Heart right ventricle (tissue), 16 donors: Measurements from ENCODE around the gene OR10A7. TPM values are rescaled to one million over a fixed set of nuclear protein-coding genes. Genes with fewer than 3 reads are reported as not detected.

Experiments used
- ATAC-seq, 8 donors: fragments of 200-7000 bp; cut with Tn5 transposase; one replicate each; pipeline ENCODE4 v1.9.1; 2020; ENCODE audit warnings: mild to moderate bottlenecking in 8 of 8, moderate library complexity in 8 of 8, moderate number of reproducible peaks in 1 of 8
- DNase-seq, 2 donors: peaks; one replicate each; pipeline ENCODE4 v3.0.0-alpha.2; 2020
- H3K27ac ChIP-seq, 10 donors: fragments of 200-600 bp; sonication (generic) in 2 of 10; one replicate each; pipeline versions ENCODE4 v1.5.0 to v1.8.0; 2020 to 2022; ENCODE audit warnings: mild to moderate bottlenecking in 3 of 10
- H3K27me3 ChIP-seq, 7 donors: fragments of 200-600 bp; one replicate each; pipeline ENCODE4 v1.8.0; 2021 to 2022; ENCODE audit warnings: mild to moderate bottlenecking in 2 of 7
- H3K36me3 ChIP-seq, 9 donors: fragments of 200-600 bp; sonication (generic) in 1 of 9; one replicate each; pipeline versions ENCODE4 v1.5.0 to v1.8.0; 2020 to 2022; ENCODE audit warnings: mild to moderate bottlenecking in 2 of 9
- H3K4me1 ChIP-seq, 9 donors: fragments of 200-600 bp; sonication (generic) in 1 of 9; one replicate each; pipeline versions ENCODE4 v1.5.0 to v1.8.0; 2020 to 2022; ENCODE audit warnings: mild to moderate bottlenecking in 4 of 9
- H3K4me3 ChIP-seq, 10 donors: fragments of 200-600 bp; sonication (generic) in 2 of 10; one replicate each; pipeline versions ENCODE4 v1.5.0 to v1.8.0; 2020 to 2022; ENCODE audit warnings: mild to moderate bottlenecking in 7 of 10, moderate library complexity in 2 of 10
- H3K9me3 ChIP-seq, 11 donors: fragments of 200-600 bp in 10 of 11; sonication (generic) in 2 of 11; one replicate each; pipeline versions ENCODE4 v1.5.0 to v1.8.0; 2013 to 2022; ENCODE audit warnings: mild to moderate bottlenecking in 2 of 11, control low read depth in 1 of 11, moderate library complexity in 1 of 11
- WGBS, 2 donors: extraction: QIAGEN DNeasy Blood & Tissue Kit; methylation state at CpG; one replicate each; pipeline ENCODE4 v1.1.7; 2013; ENCODE audit warnings: inconsistent platforms in 1 of 2; 5-methylcytosine and 5-hydroxymethylcytosine counted together
- intact Hi-C, 10 donors: fragments of 100-400 bp; cut with DNase I; formaldehyde crosslinking; loops; one replicate each; pipeline versions ENCODE4 v1.11.1 to v1.14.2; 2022
- polyA plus RNA-seq, 2 donors: library from polyadenylated mRNA; stranded (reverse); fragments of 200-250 nt; gene quantifications; one replicate each; pipeline ENCODE4 v1.2.3, GENCODE V29; 2013
- total RNA-seq, 10 donors: library from RNA; stranded (reverse); fragmentation: NEBNext Ultra II Directional in 3 of 10; extraction: Animal tissue kit (Norgen Biotek cat#: 25700) in 3 of 10; gene quantifications; one replicate each; pipeline versions ENCODE4 v1.2.1 to v1.2.4, GENCODE V29; 2021 to 2023
- TF ChIP-seq, protein P1 (sequence below), 9 donors: fragments of 200-600 bp; sonication (generic) in 2 of 9; IDR thresholded peaks; one replicate each; pipeline versions ENCODE4 v1.5.0 to v1.8.0; 2021 to 2022; ENCODE audit warnings: antibody characterized with exemption in 9 of 9, mild to moderate bottlenecking in 5 of 9, moderate library complexity in 1 of 9
- donor health status: Arrhythmogenic right ventricular cardiomyopathy.
- donor health status: ischemic (EF 13 %, LVEDD 7.1; RV severe dilation, severe dysfunction).
- donor health status: healthy with polysubstance abuse.
- donor health status: DM: no; HTN: yes; CAD: no.
- donor health status: DM: no; HTN: no; CAD: no.
- donor health status: ischemic (EF 25% LVEDD 6.9; RV normal size, moderate dysfunction).
- donor health status: ischemic (EF 25% LVEDD 5.7; RV mildly dilated, moderate dysfunction).
- donor health status: healthy.
- donor health status: DM: yes; HTN: yes; CAD: no.
- donor health status: Ischemic cardiomyopathy.
- donor health status: ischemic (EF 35%, LVEDD 5.7; RV mildly dilated, moderate dysfunction).
- donor health status: nonischemic (EF 11% LVEDD 7.7; RV severe dilation, severe dysfunction).
- donor health status: DM: yes; HTN: yes; CAD: no.
- donor health status: PGD.
- donor health status: ischemic (EF 29% LVEDD 5.4; RV normal size, mild dysfunction).
- donor health status: nonischemic (EF 23%, LVEDD 6.1; RV moderate dilation, normal function).

OR10A7 gene
- total and polyA plus RNA-seq, 12 donors: not detected

DNA sequence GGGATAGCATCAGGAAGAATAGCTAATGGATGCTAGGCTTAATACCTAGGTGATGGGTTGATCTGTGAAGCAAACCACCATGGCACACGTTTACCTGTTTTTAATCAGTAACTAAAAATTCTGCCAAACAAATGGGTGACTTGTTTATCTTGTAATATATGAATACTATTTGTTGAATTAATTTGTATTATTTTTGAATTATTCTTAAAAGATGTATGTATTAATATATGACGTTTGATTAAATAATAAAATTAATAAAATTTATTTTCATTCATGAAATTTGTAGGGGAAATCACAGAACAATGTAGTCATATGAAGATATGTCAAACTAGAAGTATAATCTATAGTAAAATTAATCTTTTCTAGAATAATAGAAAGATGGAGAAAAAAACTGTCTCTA is 32.3 kb upstream of the OR10A7 start:
- TF ChIP-seq, protein P1, sequence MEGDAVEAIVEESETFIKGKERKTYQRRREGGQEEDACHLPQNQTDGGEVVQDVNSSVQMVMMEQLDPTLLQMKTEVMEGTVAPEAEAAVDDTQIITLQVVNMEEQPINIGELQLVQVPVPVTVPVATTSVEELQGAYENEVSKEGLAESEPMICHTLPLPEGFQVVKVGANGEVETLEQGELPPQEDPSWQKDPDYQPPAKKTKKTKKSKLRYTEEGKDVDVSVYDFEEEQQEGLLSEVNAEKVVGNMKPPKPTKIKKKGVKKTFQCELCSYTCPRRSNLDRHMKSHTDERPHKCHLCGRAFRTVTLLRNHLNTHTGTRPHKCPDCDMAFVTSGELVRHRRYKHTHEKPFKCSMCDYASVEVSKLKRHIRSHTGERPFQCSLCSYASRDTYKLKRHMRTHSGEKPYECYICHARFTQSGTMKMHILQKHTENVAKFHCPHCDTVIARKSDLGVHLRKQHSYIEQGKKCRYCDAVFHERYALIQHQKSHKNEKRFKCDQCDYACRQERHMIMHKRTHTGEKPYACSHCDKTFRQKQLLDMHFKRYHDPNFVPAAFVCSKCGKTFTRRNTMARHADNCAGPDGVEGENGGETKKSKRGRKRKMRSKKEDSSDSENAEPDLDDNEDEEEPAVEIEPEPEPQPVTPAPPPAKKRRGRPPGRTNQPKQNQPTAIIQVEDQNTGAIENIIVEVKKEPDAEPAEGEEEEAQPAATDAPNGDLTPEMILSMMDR (IDR thresholded peaks at IDR 0.05): no peak
- DNase-seq (no peak), ATAC-seq (no peak)
- 3 to 14% methylated on average over 2 of the region's 2 CpGs for WGBS, 2 donors
- Histone ChIP-seq H3K4me1 (no peaks in the 10 kb centered on the region), H3K27me3 (peaks cover 0 to 17% (median 0%) of the 10 kb centered on the region in 7 donors), H3K27ac (no peak overlapping the region), H3K36me3 (no peaks in the 10 kb centered on the region), H3K9me3 (peaks cover 0 to 8% (median 0%) of the 10 kb centered on the region in 11 donors), H3K4me3 (no peak overlapping the region)
- intact Hi-C loops: loop anchor here in 5 of 10 donors (2.0 to 5.0 kb wide), 2 partner anchors 429 to 430 kb away; no protein-coding TSS in a partner anchor

- DNase-seq (peak in 1 of 2 donors; percentile 49), ATAC-seq (peak in 4 of 8 donors; percentile 48 to 59 (median 54))
- 0 to 4% methylated on average over 4 of the region's 4 CpGs for WGBS, 2 donors
- H3K9me3 ChIP-seq: peaks cover 0 to 8% (median 0%) of the 10 kb centered on the region in 11 donors
- no peaks in the 10 kb centered on the region for H3K4me1 ChIP-seq
- TF ChIP-seq, protein P1 (IDR thresholded peaks at IDR 0.05): peak; percentile 32 to 81 (median 75)
- no peak overlapping the region for H3K27ac ChIP-seq
- H3K4me3 ChIP-seq: no peak overlapping the region
- intact Hi-C loops: loop anchor here in 6 of 10 donors (1.0 to 5.0 kb wide), 3 partner anchors 428 to 430 kb away; no protein-coding TSS in a partner anchor
- H3K27me3 ChIP-seq: peaks cover 0 to 17% (median 0%) of the 10 kb centered on the region in 7 donors
- no peaks in the 10 kb centered on the region for H3K36me3 ChIP-seq
Observed at GRCh38 chr12:55188974-55189556, 31.8 kb upstream of the OR10A7 start.

DNA sequence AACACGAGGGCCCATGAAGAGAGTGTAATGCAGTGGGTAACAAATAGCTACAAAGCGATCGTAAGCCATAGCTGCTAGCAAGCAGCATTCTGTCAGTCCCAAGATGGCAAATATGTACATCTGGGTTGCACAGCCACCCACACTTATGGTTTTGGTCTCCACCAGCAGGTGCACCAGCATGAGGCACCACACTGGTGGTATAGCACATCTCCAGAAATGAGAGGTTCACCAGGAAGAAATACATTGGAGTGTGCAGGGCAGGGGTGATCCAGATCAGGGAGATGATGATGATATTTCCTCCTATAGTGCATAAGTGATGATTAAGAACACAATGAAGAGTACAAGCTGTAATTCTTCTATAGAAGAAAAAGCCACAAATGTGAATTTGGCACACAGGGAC is 26.4 kb upstream of the OR10A7 start:
- TF ChIP-seq, protein P1 (IDR thresholded peaks at IDR 0.05): no peak
- H3K9me3 ChIP-seq: peaks cover 0 to 8% (median 0%) of the 10 kb centered on the region in 11 donors
- H3K27me3 ChIP-seq: peaks cover 0 to 20% (median 0%) of the 10 kb centered on the region in 7 donors
- ATAC-seq (no peak), DNase-seq (no peak)
- no peak overlapping the region for H3K27ac ChIP-seq
- intact Hi-C loops: loop anchor here in 4 of 10 donors (5.0 kb wide), 2 partner anchors 423 to 463 kb away; no protein-coding TSS in a partner anchor
- H3K4me3 ChIP-seq: no peak overlapping the region
- H3K4me1 ChIP-seq: no peaks in the 10 kb centered on the region
- H3K36me3 ChIP-seq: no peaks in the 10 kb centered on the region
- WGBS, 2 donors: 79 to 90% methylated on average over 3 of the region's 3 CpGs

DNA sequence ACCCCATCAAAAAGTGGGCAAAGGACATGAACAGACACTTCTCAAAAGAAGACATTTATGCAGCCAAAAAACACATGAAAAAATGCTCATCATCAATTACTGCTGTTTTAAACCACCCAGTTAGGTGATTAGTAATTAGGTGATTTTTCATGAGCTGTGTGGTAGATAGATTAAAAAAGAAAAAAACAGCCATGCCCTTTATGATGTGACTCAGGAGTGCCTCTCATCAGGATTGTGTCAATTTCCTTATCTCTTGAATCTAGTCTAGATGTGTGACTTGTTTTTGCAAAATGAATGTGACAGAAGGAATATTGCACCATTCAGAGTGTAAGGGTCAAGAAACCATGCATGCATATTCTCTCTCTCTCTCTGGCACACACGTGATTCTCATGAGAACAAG is 5.7 kb downstream of the OR10A7 start:
- ATAC-seq (no peak), DNase-seq (no peak)
- H3K27me3 ChIP-seq: peaks cover 0 to 7% (median 0%) of the 10 kb centered on the region in 7 donors
- no peaks in the 10 kb centered on the region for H3K36me3 ChIP-seq
- TF ChIP-seq, protein P1 (IDR thresholded peaks at IDR 0.05): no peak
- 50 to 59% methylated on average over 1 of the region's 1 CpG for WGBS, 2 donors
- no peak overlapping the region for H3K27ac ChIP-seq
- no peak overlapping the region for H3K4me3 ChIP-seq
- intact Hi-C loops: no loop called here
- no peaks in the 10 kb centered on the region for H3K4me1 ChIP-seq
- no peaks in the 10 kb centered on the region for H3K9me3 ChIP-seq
